Measurements from ENCODE around the gene ZNF184. TPM values are rescaled to one million over a fixed set of nuclear protein-coding genes. Genes with fewer than 3 reads are reported as not detected.

ZNF184 gene
- total and polyA plus RNA-seq, 9 of the 15 experiments (the other 6 are each of a cell fraction or from before 2014, with no cell fraction given): 7.6 to 22.2 (median 12.8) TPM

GRCh38 chr6:27518881-27519795, 46.2 kb upstream of the ZNF184 start:
- in situ Hi-C loops (cut with MboI): loop anchor here (5.0 kb wide), 1 partner anchor 88 kb away; no protein-coding TSS in a partner anchor
- CTCF ChIA-PET (ENCODE audit: low intra/inter-chr PET ratio): interaction anchor here (0.5 to 2.4 kb wide), 9 partner anchors 73 to 1254 kb away, joined by 3 to 12 read pairs (median 4); no protein-coding TSS in a partner anchor
- WGBS (ENCODE audit: insufficient coverage, low coverage, missing lambda C conversion rate): under 1% methylated on average over 42 of the region's 42 CpGs
- no peaks in the 10 kb centered on the region for H3K27me3 ChIP-seq (ENCODE audit: control insufficient read depth in 2 of 2, insufficient read depth in 2 of 2, low read length in 2 of 2)
- H3K9ac ChIP-seq (ENCODE audit: insufficient read depth in 1 of 2, low read depth in 2 of 2, low read length in 2 of 2): peak overlapping the region; percentile 88 to 97
- no peaks in the 10 kb centered on the region for H4K20me1 ChIP-seq (replicated peaks; ENCODE audit: control insufficient read depth, insufficient read depth, low read length)
- H2AFZ ChIP-seq (ENCODE audit: low read depth, low read length): peak overlapping the region; percentile 97
- no peaks in the 10 kb centered on the region for H3K79me2 ChIP-seq (ENCODE audit: control insufficient read depth, insufficient read depth, low read length)
- peak overlapping the region; percentile 92 for H3K4me2 ChIP-seq (ENCODE audit: insufficient read depth, low read length)
- peak; percentile 89 for FAIRE-seq
- peak; percentile 89 for ATAC-seq
- peak overlapping the region; percentile 69 for H3K4me3 ChIP-seq
- H3K36me3 ChIP-seq (ENCODE audit: control insufficient read depth, insufficient read depth, low read length): no peaks in the 10 kb centered on the region
- POLR2A ChIA-PET: interaction anchor here (0.5 to 2.4 kb wide), 25 partner anchors 12 to 384 kb away, joined by 3 to 35 read pairs (median 4); a partner anchor contains a TSS
- no peaks in the 10 kb centered on the region for H3K9me1 ChIP-seq (ENCODE audit: control insufficient read depth, insufficient read depth, low read length)
- intact Hi-C loops (cut with micrococcal nuclease): loop anchor here (1.0 to 2.0 kb wide), 5 partner anchors 13 to 233 kb away; no protein-coding TSS in a partner anchor
- H3K27ac ChIP-seq (ENCODE audit: extremely low read depth, low read depth, low read length): peak overlapping the region; percentile 82
- TSS peak; percentile 80 for BruUV-seq (replicated peaks)
- peak; percentile 66 to 93 (median 69) for DNase-seq (ENCODE audit: extremely low read depth in 1 of 4, low spot score in 3 of 4)
- H3K9me3 ChIP-seq (replicated peaks; ENCODE audit: control insufficient read depth, insufficient read depth, low read depth, low read length): peaks cover 3% of the 10 kb centered on the region; the same call in 1 of the 2 replicates
- H3K4me1 ChIP-seq (replicated peaks in 1 of 2; ENCODE audit: control insufficient read depth in 2 of 2, insufficient read depth in 2 of 2, low read length in 2 of 2): peaks cover 4 to 7% of the 10 kb centered on the region in 2 experiments; a peak in 3 of 5 replicates
- no peak; the same call in 1 of the 2 replicates for TF ChIP-seq ATF3 (IDR thresholded peaks at IDR 0.05)
- TF ChIP-seq ATF3 (CRISPR knock-in tag; conservative IDR thresholded peaks at IDR 0.05): peak; percentile 53; the same call in 1 of the 2 replicates
- no peak for TF ChIP-seq BRF2 (IDR thresholded peaks at IDR 0.05; ENCODE audit: borderline replicate concordance, insufficient read depth, insufficient read length)
- TF ChIP-seq ZNF174 (CRISPR knock-in tag; IDR thresholded peaks at IDR 0.05): 0 out of 2 replicates have a peak, but pooled peaks have one; percentile 49
- TF ChIP-seq DNMT1 (IDR thresholded peaks at IDR 0.05): 0 out of 2 replicates have a peak, but pooled peaks have one; percentile 63
- TF ChIP-seq FOXK1 (CRISPR knock-in tag; IDR thresholded peaks at IDR 0.05; ENCODE audit: borderline replicate concordance): peak; percentile 64; the same call in 1 of the 2 replicates
- TF ChIP-seq RREB1 (CRISPR knock-in tag; IDR thresholded peaks at IDR 0.05): no peak
- TF ChIP-seq CBFB (CRISPR knock-in tag; IDR thresholded peaks at IDR 0.05): no peak; the same call in 1 of the 2 replicates
- no peak for TF ChIP-seq ARID2 (IDR thresholded peaks at IDR 0.05)
- no peak for TF ChIP-seq WHSC1 (IDR thresholded peaks at IDR 0.05; ENCODE audit: low read length)
- TF ChIP-seq HMG20B (CRISPR knock-in tag; IDR thresholded peaks at IDR 0.05): no peak
- TF ChIP-seq TAF7 (tag; IDR thresholded peaks at IDR 0.05): peak; percentile 57

Data from K562 (cell line).